HCT116 (cell line): Measurements from ENCODE around the gene ATP8A2. TPM values are rescaled to one million over a fixed set of nuclear protein-coding genes. Genes with fewer than 3 reads are reported as not detected.

ENCODE experiments used
- ATAC-seq: fragments of 200-7000 bp; cut with Tn5 transposase; 2 replicates; pipeline ENCODE4 v1.9.1; 2020; ENCODE audit warnings: mild to moderate bottlenecking, moderate library complexity
- BruUV-seq: library from RNA; stranded (reverse); fragments of 400-500 nt; replicated peaks from 2 replicates; lab custom pipeline; 2021; lab: Mats Ljungman, UMichigan
- CTCF ChIA-PET: fragments of 300-600 bp; sonication (Branson Sonifier 250); formaldehyde crosslinking; loops from one replicate; lab custom pipeline; 2021; ENCODE audit warnings: antibody characterized with exemption; lab: Charles Lee
- POLR2A ChIA-PET: fragments of 300-600, 350-600 bp; sonication (Branson Sonifier 250); formaldehyde crosslinking; loops from one replicate; lab custom pipeline; 2021; ENCODE audit warnings: antibody characterized with exemption; lab: Charles Lee
- RAD21 ChIA-PET, 2 experiments: fragments of 300-600 bp; sonication (Branson Sonifier 250); formaldehyde crosslinking; loops; one replicate each; lab custom pipeline; 2023; ENCODE audit warnings: low total read pairs in 2 of 2; ENCODE audit not compliant: uncharacterized antibody in 2 of 2, unreplicated experiment in 2 of 2, low non-redundant PET in 1 of 2; lab: Charles Lee
- DNase-seq: peaks from one replicate; pipeline ENCODE4 v3.0.0-alpha.2; 2010; ENCODE audit warnings: low read depth, low spot score
- H2AFZ ChIP-seq: fragments of 200-600 bp; shearing (Covaris generic), sonication (generic); 2 replicates; pipeline ENCODE4 v1.6.1; 2017; ENCODE audit warnings: low read depth, mixed run types, mixed read lengths, antibody characterized with exemption, low read length; ENCODE audit not compliant: poor library complexity, severe bottlenecking
- H3K27ac ChIP-seq: 2 replicates; pipeline ENCODE4 v1.5.1; 2012; ENCODE audit warnings: low read depth, low read length
- H3K27me3 ChIP-seq: fragments of 200-600 bp; sonication (generic); 2 replicates; pipeline ENCODE4 v1.6.1; 2016; ENCODE audit warnings: mixed run types, low read length, mixed read lengths; ENCODE audit not compliant: insufficient read depth
- H3K36me3 ChIP-seq, 2 experiments: fragments of 200-500 bp in 1 of 2; fragments of 200-600 bp in 1 of 2; sonication (Bioruptor generic) in 1 of 2; sonication (generic) in 1 of 2; 2 replicates each; pipeline versions ENCODE4 v1.5.1 to v1.6.1; 2014 to 2016; ENCODE audit warnings: low read length in 2 of 2, inconsistent platforms in 1 of 2, mixed read lengths in 1 of 2, mixed run types in 1 of 2; ENCODE audit not compliant: insufficient read depth in 2 of 2, control insufficient read depth in 1 of 2
- H3K4me1 ChIP-seq, 2 experiments: fragments of 200-600 bp in 1 of 2; sonication (generic) in 1 of 2; 2 replicates each; pipeline versions ENCODE4 v1.5.1 to v1.6.1; 2012 to 2017; ENCODE audit warnings: low read length in 2 of 2, inconsistent platforms in 1 of 2, mild to moderate bottlenecking in 1 of 2, mixed read lengths in 1 of 2, mixed run types in 1 of 2, moderate library complexity in 1 of 2; ENCODE audit not compliant: insufficient read depth in 2 of 2, control insufficient read depth in 1 of 2
- H3K4me2 ChIP-seq: fragments of 200-600 bp; sonication (generic); 2 replicates; pipeline ENCODE4 v1.6.1; 2017; ENCODE audit warnings: mixed run types, low read length, mixed read lengths
- H3K4me3 ChIP-seq, 2 experiments: fragments of 200-600 bp in 1 of 2; sonication (generic) in 1 of 2; replicated peaks in 1 of 2; 2 replicates each; pipeline ENCODE4 v1.5.1; 2011 to 2016; ENCODE audit warnings: low read length in 2 of 2, control low read depth in 1 of 2, low read depth in 1 of 2, mild to moderate bottlenecking in 1 of 2, mixed read lengths in 1 of 2, mixed run types in 1 of 2
- H3K79me2 ChIP-seq: fragments of 200-600 bp; sonication (generic); 2 replicates; pipeline ENCODE4 v1.6.1; 2017; ENCODE audit warnings: mild to moderate bottlenecking, mixed run types, low read length, moderate library complexity, mixed read lengths; ENCODE audit not compliant: insufficient read depth
- H3K9ac ChIP-seq: fragments of 200-600 bp; sonication (generic); 2 replicates; pipeline ENCODE4 v1.6.1; 2016; ENCODE audit warnings: low read length, mixed read lengths
- H3K9me2 ChIP-seq: fragments of 200-600 bp; sonication (generic), shearing (Covaris generic); 2 replicates; pipeline ENCODE4 v1.6.1; 2017; ENCODE audit warnings: mixed run types, mild to moderate bottlenecking, moderate library complexity; ENCODE audit not compliant: insufficient read depth
- H3K9me3 ChIP-seq, 2 experiments: fragments of 200-500 bp in 1 of 2; fragments of 200-600 bp in 1 of 2; sonication (Bioruptor generic) in 1 of 2; sonication (generic) in 1 of 2; 2 replicates each; pipeline ENCODE4 v1.6.1; 2014 to 2017; ENCODE audit warnings: low read length in 2 of 2, mixed read lengths in 2 of 2, inconsistent platforms in 1 of 2, low read depth in 1 of 2, mild to moderate bottlenecking in 1 of 2, mixed run types in 1 of 2, moderate library complexity in 1 of 2; ENCODE audit not compliant: control insufficient read depth in 1 of 2, insufficient read depth in 1 of 2
- H4K20me1 ChIP-seq: fragments of 200-600 bp; sonication (generic), shearing (Covaris generic); 2 replicates; pipeline ENCODE4 v1.6.1; 2017; ENCODE audit warnings: mixed run types, mild to moderate bottlenecking, moderate library complexity; ENCODE audit not compliant: insufficient read depth
- CBX3 ChIP-seq: IDR thresholded peaks from 2 replicates; pipeline ENCODE4 v1.6.1; 2012; ENCODE audit warnings: low read depth
- CEBPB ChIP-seq: IDR thresholded peaks from 2 replicates; pipeline ENCODE4 v1.6.1; 2012; ENCODE audit warnings: low read depth
- EGR1 ChIP-seq: IDR thresholded peaks from 2 replicates; pipeline ENCODE4 v1.6.1; 2012; ENCODE audit warnings: low read depth
- ELF1 ChIP-seq: IDR thresholded peaks from 2 replicates; pipeline ENCODE4 v1.6.1; 2012; ENCODE audit warnings: low read depth, borderline replicate concordance
- EZH2 ChIP-seq: fragments of 200-600 bp; sonication (generic); IDR thresholded peaks from 2 replicates; pipeline ENCODE4 v1.6.1; 2017; ENCODE audit warnings: antibody characterized with exemption, mixed run types
- EZH2phosphoT487 ChIP-seq: fragments of 200-600 bp; IDR thresholded peaks from 2 replicates; pipeline ENCODE4 v1.6.1; 2018; ENCODE audit warnings: antibody characterized with exemption, borderline replicate concordance
- FOSL1 ChIP-seq: IDR thresholded peaks from 2 replicates; pipeline ENCODE4 v1.6.1; 2012; ENCODE audit warnings: low read depth
- POLR2A ChIP-seq: IDR thresholded peaks from 2 replicates; pipeline ENCODE4 v1.7.0; 2011; ENCODE audit warnings: borderline replicate concordance; ENCODE audit not compliant: insufficient read depth, insufficient read length; ENCODE audit errors: extremely low read depth
- POLR2AphosphoS5 ChIP-seq: IDR thresholded peaks from 2 replicates; pipeline ENCODE4 v1.6.1; 2011; ENCODE audit warnings: mild to moderate bottlenecking, low read depth, low read length, moderate library complexity
- RAD21 ChIP-seq: IDR thresholded peaks from 2 replicates; pipeline ENCODE4 v1.6.1; 2012; ENCODE audit warnings: low read depth, mild to moderate bottlenecking
- SP1 ChIP-seq: IDR thresholded peaks from 2 replicates; pipeline ENCODE4 v1.6.1; 2012; ENCODE audit warnings: low read depth
- SRF ChIP-seq: IDR thresholded peaks from 2 replicates; pipeline ENCODE4 v1.6.1; 2012; ENCODE audit warnings: low read depth
- TCF7L2 ChIP-seq: IDR thresholded peaks from 2 replicates; pipeline ENCODE4 v1.7.0; 2011; ENCODE audit warnings: borderline replicate concordance, inconsistent platforms; ENCODE audit not compliant: insufficient read depth, insufficient read length; ENCODE audit errors: extremely low read depth
- ZFX ChIP-seq: fragments of 450-650 bp; IDR thresholded peaks from 2 replicates; pipeline ENCODE4 v1.6.1; 2017
- ZNF274 ChIP-seq: fragments of 200-500 bp; sonication (Bioruptor generic); IDR thresholded peaks from 2 replicates; pipeline ENCODE4 v1.6.1; 2014; ENCODE audit warnings: mild to moderate bottlenecking, low read depth, low read length, inconsistent platforms
- intact Hi-C: fragments of 100-400 bp; cut with micrococcal nuclease; formaldehyde crosslinking; loops from 2 replicates; pipeline ENCODE4 v1.10.0; 2022
- total RNA-seq: library from RNA; stranded (reverse); gene quantifications from one replicate; pipeline ENCODE4 v1.2.1, GENCODE V29; 2021; ENCODE audit not compliant: unreplicated experiment
- TF ChIP-seq, protein P1 (sequence below): IDR thresholded peaks from 2 replicates; pipeline ENCODE4 v1.6.1; 2012; ENCODE audit warnings: low read depth
- TF ChIP-seq, protein P2 (sequence below): IDR thresholded peaks from 2 replicates; pipeline ENCODE4 v1.6.1; 2012

ATP8A2 gene
- total RNA-seq, 1 experiment from 2014 or later: not detected

DNA sequence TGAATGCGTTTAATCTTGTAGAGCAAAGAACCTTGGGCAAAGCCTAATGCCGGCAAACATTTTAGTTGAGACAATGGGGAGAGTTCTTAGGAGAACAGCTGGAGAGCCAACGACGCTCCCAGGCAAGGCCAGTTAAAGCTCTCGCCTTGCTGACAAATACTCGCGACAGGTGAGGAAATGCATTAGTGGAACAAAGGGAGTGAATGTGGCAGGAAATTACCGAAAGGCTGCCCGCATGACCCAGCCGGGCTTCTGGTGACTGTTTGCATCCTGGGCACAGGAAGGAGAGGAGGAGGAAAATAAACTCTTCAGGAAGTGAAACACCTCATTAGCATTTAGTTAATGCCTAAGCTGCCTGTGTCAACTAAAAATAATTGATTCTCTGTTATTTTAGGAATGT, 605.4 kb downstream of the ATP8A2 start (continued):
- TF ChIP-seq, protein P1, sequence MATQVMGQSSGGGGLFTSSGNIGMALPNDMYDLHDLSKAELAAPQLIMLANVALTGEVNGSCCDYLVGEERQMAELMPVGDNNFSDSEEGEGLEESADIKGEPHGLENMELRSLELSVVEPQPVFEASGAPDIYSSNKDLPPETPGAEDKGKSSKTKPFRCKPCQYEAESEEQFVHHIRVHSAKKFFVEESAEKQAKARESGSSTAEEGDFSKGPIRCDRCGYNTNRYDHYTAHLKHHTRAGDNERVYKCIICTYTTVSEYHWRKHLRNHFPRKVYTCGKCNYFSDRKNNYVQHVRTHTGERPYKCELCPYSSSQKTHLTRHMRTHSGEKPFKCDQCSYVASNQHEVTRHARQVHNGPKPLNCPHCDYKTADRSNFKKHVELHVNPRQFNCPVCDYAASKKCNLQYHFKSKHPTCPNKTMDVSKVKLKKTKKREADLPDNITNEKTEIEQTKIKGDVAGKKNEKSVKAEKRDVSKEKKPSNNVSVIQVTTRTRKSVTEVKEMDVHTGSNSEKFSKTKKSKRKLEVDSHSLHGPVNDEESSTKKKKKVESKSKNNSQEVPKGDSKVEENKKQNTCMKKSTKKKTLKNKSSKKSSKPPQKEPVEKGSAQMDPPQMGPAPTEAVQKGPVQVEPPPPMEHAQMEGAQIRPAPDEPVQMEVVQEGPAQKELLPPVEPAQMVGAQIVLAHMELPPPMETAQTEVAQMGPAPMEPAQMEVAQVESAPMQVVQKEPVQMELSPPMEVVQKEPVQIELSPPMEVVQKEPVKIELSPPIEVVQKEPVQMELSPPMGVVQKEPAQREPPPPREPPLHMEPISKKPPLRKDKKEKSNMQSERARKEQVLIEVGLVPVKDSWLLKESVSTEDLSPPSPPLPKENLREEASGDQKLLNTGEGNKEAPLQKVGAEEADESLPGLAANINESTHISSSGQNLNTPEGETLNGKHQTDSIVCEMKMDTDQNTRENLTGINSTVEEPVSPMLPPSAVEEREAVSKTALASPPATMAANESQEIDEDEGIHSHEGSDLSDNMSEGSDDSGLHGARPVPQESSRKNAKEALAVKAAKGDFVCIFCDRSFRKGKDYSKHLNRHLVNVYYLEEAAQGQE: no peak
- no peak for TF ChIP-seq RAD21
- TF ChIP-seq EZH2: no peak
- TF ChIP-seq ELF1: no peak
- no peak for TF ChIP-seq SRF

DNA sequence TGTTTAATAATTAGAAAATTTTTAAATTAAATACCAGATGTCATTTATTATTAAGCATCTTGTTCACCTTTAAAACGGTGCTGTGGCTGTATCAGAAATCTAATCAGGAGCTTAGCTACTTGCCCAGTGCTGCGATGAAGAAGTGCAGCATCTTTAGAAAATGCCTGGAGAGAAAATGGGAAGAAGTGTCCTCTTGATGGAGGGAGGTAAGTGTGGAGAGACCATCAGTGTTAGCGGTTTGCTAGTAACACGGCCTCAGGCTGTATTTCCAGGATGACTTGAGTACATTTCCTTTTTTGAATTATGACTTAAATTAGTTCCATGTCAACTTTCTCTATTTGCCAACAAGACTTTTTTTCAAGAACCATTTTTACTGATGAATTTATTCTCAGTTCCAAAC, 605.9 kb downstream of the ATP8A2 start:
- POLR2A ChIA-PET: no interaction called here
- no peak overlapping the region for H3K9ac ChIP-seq

More for the DNA sequence above, 605.9 kb downstream of the ATP8A2 start:
- Histone ChIP-seq H2AFZ (no peak overlapping the region), H3K27me3 (peaks cover 32% of the 10 kb centered on the region), H3K79me2 (no peaks in the 10 kb centered on the region), H3K4me2 (no peak overlapping the region), H3K4me1 (no peaks in the 10 kb centered on the region), H3K36me3 (no peaks in the 10 kb centered on the region), H3K9me3 (no peaks in the 10 kb centered on the region), H3K27ac (no peak overlapping the region), H3K4me3 (no peak overlapping the region), H4K20me1 (no peaks in the 10 kb centered on the region), H3K9me2 (no peaks in the 10 kb centered on the region)
- DNase-seq (no peak), ATAC-seq (no peak)
- TF ChIP-seq CEBPB (no peak), POLR2AphosphoS5 (no peak), TCF7L2 (no peak), FOSL1 (no peak), ZNF274 (no peak), EZH2 (no peak), RAD21 (no peak), ELF1 (no peak), SP1 (no peak), SRF (no peak), POLR2A (no peak), ZFX (no peak), EZH2phosphoT487 (no peak), EGR1 (no peak), CBX3 (no peak)
- TF ChIP-seq, protein P1: no peak
- TF ChIP-seq, protein P2, sequence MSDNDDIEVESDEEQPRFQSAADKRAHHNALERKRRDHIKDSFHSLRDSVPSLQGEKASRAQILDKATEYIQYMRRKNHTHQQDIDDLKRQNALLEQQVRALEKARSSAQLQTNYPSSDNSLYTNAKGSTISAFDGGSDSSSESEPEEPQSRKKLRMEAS: no peak
- no TSS peak for BruUV-seq
- ChIA-PET RAD21 (no interaction called here), CTCF (no interaction called here)
- intact Hi-C loops: no loop called here
